Activated CD4-positive, alpha-beta T cell treated with anti-CD3 and anti-CD28 coated beads, Interleukin-2, amount 50 U/mL, for 1 hour (primary cell): ENCODE results near the gene NRIP1.

Source experiments
- DNase-seq: peaks from one replicate; pipeline ENCODE4 v3.0.0-alpha.2; 2020

NRIP1 gene

DNA sequence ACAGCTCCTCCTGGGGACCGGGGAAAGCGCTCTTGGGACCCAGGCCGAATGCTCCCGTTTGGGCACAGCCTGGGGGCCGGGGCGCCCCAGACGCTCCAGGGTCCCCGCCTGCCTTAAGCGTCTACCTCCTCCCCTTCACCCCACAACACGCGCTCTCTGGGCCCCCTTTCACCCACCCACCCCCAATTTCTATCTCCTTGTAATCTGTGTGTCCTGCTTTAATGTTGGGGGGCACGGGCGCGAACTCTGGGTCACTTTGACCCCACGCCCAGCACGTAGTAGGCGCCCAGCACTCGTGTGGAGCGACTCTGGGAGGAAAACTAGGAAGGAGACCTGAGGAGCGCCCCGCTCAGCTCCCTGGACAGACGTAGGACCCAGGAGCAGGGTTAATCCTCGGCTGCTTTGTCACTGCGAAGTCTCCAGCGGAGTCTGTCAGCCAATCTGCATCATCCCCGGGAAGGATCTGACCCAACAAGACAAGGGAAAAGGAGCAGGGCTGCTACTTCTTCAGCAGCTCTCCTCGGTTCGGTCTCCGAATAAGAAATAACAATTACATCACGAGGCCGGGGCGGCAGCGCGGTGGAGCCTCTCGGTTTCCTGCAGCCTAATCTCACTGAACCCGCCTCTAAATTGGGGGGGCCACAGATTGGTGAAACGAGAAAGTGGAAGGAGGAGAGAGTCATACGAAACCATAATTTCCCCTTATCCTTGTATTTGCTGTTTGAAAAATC is 757 bp upstream of the NRIP1 start:
- peak; percentile 68 for DNase-seq

DNA sequence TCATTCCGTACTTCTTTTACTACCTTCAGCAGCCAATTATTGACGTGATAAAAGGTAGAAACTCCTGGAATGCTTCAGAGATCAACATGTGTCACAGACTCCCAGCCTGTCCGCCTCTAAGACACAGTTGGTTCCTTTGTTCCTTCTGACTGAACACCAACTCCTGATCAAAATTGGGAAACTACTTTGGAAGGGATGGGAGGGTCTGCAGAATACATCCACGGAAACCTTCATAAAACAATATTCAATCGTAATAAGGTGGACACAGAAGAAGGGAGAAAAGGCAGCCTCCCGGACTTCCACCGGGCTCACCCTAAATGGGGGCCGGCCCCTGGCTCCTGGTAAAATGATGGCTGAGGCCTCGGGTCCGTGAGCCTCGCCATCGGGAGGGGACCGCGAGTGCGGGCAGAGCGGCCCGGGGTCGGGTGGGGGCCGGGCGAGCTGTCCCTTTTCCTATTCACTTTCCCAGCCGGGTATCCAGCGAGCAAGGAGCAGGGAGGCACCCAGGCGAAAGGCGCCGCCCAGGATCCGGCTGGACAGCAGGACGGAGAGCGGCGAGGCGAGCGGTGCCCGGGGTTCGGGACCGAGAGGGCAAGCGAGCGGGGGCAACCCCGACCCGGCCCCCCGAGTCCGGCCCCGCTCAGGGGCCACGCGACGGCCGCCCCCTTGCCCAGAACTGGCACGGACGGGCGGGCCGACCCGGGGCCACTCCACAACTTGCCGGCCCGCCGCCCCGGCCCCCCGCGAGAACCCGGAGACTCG is 805 bp downstream of the NRIP1 start:
- no peak for DNase-seq

- DNase-seq: no peak
Measured at GRCh38 chr21:15063081-15063813, 1.6 kb downstream of the NRIP1 start.

DNA sequence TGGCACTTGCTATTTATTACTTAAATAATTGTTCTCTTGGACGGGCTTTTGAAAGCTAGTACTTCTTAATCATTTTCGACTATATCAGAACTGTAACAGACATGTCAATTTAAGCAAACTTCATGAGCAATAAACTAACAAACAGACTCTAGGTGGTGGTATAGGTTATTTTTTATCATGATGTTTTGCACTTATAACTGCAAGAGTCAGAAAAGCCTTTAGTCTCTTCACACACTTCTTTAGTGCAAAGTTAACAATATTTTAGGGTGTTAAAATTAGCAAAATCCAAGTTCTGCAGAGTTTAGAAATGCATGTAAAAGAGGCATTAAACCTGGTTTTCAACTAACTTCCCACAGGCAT is 2.2 kb downstream of the NRIP1 start:
- no peak for DNase-seq

DNA sequence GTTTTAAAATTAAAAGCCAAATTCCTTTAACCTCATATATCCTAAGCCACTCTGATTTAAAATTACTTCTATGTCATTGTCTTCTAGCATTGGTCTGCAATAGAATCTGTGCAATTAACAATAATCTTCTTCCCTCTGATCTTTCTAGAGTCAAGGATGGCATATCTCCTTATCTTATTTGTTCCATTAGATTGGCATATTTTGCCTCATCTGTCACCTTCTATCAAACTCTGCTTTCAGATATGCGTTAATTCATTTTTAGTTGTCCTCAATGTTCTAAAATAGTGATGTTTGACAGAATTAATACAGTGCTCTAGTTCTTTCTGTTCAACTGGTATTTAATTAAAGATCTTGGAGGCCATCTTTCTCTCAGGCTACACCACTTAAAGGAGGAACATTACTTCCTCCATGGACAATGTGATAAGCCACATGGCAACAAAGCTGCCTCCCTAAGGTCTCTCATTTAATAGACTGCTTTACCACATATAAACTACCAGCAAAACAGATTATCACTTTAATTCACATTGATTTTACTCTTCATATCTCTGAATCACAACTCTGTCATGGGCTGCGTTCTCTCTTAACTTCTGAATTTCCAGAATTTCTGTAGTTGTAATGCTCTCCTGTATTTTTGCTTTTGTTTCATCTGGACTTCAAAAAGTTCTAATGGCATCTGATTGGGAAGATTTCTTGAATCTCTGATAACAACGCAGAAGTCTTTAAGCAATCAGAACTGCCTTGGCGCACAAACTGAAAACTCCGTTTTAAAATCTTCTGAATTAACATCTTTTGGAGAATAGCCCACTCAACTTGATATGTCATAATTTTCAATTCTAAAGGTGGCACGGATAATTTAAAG is 2.8 kb downstream of the NRIP1 start:
- DNase-seq: no peak

DNA sequence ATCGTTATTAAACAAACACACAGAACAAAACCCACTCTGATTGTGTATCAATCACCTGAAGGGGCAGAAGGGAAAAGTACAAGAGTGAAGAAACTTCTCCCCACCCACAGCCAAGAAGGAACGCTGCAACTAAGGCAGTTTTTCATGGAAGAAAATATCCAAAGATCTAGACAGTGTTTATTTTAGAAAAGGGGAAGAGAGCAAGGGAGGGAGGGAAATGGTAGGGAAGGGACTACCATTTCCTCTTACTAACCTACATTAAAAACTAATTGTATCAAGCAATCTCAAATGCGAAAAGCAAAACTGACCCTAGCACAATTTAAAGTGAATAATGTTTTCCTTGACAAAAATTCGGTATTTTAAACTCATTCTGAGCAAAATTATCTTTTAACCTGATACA is 3.5 kb downstream of the NRIP1 start:
- DNase-seq: no peak

DNA sequence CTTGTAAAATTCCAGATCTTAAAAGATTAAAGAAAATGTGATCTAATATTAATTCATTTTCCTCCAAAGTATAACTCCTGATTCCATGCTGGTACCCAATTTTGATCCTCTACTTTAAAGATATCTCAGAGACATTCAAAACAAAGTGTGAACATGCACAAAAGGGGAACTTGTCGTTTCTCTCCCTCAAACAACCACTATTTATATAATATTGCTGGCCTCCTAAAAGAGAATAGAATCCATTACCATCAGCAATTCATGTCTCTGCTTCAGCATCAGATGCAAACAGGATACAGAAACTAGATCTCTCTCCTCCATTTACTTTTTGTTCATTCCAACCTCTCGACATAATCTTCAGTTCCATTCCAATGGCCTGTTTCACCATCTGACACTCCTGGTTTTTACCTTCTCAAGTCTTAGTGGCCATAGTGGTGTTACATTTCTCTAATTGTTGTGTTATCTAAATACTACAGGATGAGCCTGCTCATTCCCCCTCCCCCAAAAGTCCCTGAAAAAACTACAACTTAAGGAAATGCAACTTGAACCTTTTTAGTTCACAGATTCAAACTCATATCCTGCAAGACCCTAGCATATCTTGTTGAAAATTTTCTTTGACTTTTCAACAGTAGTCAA is 4.1 kb downstream of the NRIP1 start:
- no peak for DNase-seq

GRCh38 chr21:15059397-15059796 is 5.4 kb downstream of the NRIP1 start:
- no peak for DNase-seq

GRCh38 chr21:15058854-15059263 is 5.9 kb downstream of the NRIP1 start:
- DNase-seq: no peak

DNA sequence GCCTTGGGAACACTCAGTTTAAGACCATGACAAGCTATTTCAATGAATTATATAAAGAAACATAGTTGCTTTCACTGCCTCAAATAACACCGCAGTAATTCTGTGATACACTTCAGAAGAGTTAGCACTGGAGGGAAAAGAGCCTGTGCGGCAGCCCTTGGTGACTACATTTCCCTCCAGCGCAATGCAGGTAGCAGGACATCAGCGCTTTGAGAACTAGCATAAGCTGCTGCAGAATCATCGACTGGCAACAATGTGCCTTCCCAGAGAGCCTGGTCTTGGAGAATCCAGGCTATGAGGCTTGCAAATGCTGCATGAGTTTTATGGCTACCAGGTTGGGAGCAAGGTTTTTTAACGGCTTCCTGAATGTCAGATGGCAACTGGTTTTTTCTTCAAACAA is 7.5 kb downstream of the NRIP1 start:
- DNase-seq: no peak

- no peak for DNase-seq
Measured at GRCh38 chr21:15054606-15055239, 10.1 kb downstream of the NRIP1 start.

DNA sequence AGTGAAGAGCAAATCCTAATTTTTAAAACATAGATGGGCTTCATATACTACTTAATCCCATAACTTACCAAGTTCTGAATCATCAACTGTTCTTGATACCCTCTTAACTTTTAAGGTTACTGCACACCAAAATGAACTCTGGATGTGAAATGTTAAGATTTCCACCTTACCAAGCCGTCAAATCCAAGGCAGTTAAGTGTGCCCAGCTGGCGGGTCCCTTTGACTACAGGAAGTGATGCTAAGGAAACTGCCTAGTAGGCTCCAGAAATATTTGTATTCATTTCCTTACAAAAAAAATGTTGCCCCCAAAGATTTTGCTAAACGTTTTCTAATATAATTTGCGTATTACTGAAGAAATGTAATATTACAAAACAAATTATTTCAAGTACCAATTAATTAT is 10.7 kb downstream of the NRIP1 start:
- DNase-seq: no peak

GRCh38 chr21:15053500-15053899 is 11.3 kb downstream of the NRIP1 start:
- no peak for DNase-seq

DNA sequence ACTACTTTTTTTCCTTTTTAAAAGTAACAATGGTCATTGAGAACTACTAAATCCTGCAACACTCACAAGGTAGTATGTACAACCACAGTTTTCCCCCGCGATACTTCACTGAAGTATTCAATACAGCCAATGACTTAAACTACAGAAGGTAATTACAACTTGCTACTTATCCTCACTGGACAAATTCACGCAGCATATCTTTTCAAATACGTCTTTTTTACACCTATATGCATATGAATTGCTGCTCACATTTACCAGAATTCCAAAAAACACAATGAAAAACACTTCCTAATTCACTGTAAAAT is 12.4 kb downstream of the NRIP1 start:
- no peak for DNase-seq

- DNase-seq: no peak
Measured at GRCh38 chr21:15051644-15052458, 12.9 kb downstream of the NRIP1 start.

GRCh38 chr21:15050568-15051377 is 14.0 kb downstream of the NRIP1 start:
- no peak for DNase-seq

- DNase-seq: no peak
Measured at GRCh38 chr21:15045017-15045416, 19.8 kb downstream of the NRIP1 start.

GRCh38 chr21:15042531-15042930 is 22.3 kb downstream of the NRIP1 start:
- DNase-seq: no peak

GRCh38 chr21:15039607-15040299 is 25.0 kb downstream of the NRIP1 start:
- DNase-seq: no peak

- no peak for DNase-seq
Measured at GRCh38 chr21:15037900-15038293, 26.9 kb downstream of the NRIP1 start.
